ENCODE results near the gene PARPBP.

GRCh38 chr12:102144221-102144620, 24.2 kb downstream of the PARPBP start:
- no peak for TF ChIP-seq CTCF (IDR thresholded peaks at IDR 0.05; ENCODE audit: poor library complexity)
- TF ChIP-seq EZH2phosphoT487 (IDR thresholded peaks at IDR 0.05; ENCODE audit: low read depth, severe bottlenecking, unreplicated experiment): no peak
- TF ChIP-seq EZH2 (IDR thresholded peaks at IDR 0.05; ENCODE audit: borderline replicate concordance): no peak

Data from hepatocyte (in vitro differentiated cells).